KOPT-K1 (cell line): Measurements from ENCODE around the gene EFCAB6.

ENCODE experiments used
- H3K27ac ChIP-seq: fragments of 200-600 bp; sonication (generic); 2 replicates; pipeline ENCODE4 v1.5.1; 2016; ENCODE audit warnings: antibody characterized with exemption, mild to moderate bottlenecking, low read depth, low read length; ENCODE audit not compliant: poor library complexity, severe bottlenecking
- H3K36me3 ChIP-seq: fragments of 200-600 bp; sonication (generic); 2 replicates; pipeline ENCODE4 v1.5.1; 2017; ENCODE audit warnings: antibody characterized with exemption, mild to moderate bottlenecking, low read length, moderate library complexity; ENCODE audit not compliant: insufficient read depth
- H3K9me3 ChIP-seq: fragments of 200-600 bp; sonication (generic); 2 replicates; pipeline ENCODE4 v1.5.1; 2017; ENCODE audit warnings: antibody characterized with exemption, low read length, mild to moderate bottlenecking; ENCODE audit not compliant: insufficient read depth, poor library complexity, severe bottlenecking

The EFCAB6 gene

DNA sequence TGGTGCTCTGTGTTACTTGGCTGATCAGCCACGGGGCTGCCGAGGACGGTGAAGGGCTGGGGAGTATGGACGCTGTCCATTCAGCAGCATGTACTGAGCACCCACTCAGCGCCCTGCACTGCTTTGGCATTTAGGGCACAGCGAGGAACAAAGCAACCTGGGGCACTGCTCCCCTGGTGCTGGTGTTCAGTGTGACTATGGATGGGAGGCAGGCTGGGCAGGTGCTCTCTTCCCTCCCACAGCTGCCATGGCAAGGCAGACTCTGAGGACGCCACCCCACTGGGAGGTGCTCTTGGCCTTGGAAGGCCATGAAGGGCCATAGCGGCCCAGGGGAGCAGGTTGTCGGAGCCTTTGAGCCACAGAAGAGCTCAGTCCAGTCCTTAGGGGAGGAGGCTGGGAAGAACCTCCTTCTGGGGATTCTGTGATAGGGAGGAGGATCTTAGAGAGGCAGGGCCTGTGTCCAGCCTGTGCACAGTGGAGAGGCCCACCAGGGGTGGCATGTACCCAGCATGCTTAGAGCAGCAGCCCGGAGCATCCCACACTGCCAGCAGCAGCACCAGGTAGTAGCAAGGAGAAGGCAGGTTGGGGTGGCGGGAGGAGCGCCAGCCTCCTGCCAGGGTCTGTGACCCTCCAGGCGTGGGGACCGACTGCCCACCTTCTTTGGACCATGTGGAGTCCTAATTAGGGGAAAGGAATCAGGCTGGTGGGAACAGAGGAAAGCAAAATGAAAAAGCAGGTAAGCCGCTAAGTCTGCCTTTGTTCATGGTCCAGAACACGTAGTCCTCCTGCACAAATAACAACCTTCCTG lies 258.4 kb downstream of the EFCAB6 start:
- peaks cover 16% of the 10 kb centered on the region for H3K9me3 ChIP-seq
- no peaks in the 10 kb centered on the region for H3K36me3 ChIP-seq
- no peak overlapping the region for H3K27ac ChIP-seq

DNA sequence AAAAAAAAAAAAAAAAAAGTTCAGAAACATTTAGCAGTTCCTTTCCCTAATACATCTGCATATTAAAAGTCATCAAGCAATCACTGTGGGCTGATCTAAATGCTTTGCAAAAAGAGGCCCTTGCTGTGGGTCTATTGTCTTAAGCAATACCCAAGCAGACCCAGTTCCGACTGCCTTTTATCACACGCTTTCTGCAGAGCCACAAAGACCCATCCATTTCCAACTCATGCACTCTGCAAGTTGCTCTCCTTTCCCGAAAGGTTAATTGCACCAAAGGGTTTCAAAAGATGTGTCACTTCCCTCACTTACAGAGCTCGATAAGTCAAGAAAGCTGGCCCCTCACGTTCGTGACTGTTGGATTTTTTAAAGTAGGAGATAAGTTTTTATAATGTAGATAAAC lies 261.4 kb downstream of the EFCAB6 start:
- Histone ChIP-seq H3K27ac (no peak overlapping the region), H3K36me3 (no peaks in the 10 kb centered on the region), H3K9me3 (peaks cover 11% of the 10 kb centered on the region)

DNA sequence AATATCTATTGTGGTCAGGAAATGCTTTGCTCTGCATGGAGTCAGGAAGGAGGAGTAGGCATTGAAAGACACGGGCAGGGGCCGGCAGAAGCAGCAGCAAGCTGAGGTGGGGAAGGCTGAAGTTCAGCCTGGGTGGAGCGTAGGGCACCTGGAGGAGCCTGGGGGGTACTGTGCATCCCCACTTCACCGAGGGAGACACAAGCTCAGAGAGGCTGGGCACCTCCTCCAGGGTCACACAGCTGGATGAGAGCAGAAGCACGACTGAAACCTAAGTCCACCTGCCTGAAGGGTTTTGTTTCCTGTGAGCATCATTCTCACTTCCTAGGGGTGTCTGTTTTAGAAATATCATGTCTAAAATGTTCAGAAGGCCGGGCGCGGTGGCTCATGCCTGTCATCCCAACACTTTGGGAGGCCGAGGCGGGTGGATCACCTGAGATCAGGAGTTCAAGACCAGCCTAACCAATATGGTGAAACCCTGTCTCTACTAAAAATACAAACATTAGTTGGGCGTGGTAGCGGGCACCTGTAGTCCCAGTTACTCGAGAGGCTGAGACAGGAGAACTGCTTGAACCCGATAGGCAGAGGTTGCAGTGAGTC lies 262.0 kb downstream of the EFCAB6 start:
- no peak overlapping the region for H3K27ac ChIP-seq
- no peaks in the 10 kb centered on the region for H3K36me3 ChIP-seq
- peaks cover 11% of the 10 kb centered on the region for H3K9me3 ChIP-seq

DNA sequence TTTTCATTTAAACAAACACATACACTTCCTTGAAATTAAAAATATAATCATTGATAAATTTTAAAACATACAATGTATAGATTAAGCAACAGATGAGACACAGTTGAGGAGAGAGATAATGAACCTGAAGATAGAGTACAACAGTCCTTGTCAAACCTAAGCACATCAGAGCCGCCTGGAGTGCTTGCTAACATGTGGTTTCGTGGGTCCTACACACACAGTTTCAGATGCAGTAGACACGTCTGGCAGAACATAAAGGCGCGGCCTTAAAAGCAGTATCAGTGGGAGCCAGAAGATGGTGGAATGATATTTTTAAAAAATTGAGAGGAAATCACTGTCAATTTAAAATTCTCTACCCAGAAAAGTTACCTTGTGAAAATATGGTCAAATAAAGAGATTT lies 265.9 kb downstream of the EFCAB6 start:
- Histone ChIP-seq H3K36me3 (no peaks in the 10 kb centered on the region), H3K9me3 (no peaks in the 10 kb centered on the region)

DNA sequence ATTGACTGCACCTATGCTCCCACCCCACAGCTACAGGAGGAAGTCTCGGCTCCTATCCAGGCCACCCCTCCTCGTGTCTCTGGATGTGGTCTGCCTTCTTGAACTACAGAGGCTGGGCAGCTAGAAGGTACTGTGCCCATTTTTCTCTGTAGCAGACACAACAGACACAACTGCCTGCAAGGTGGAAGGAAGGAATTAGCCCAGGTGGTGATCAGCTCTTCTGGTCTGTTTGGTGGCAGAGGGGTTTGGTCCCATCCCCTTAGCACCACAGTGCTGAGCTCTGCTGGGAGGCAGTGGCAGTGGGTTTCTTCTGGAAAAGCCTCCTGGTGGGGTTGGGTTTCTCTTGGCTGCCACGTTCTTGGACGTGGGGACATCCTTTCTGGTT lies 267.8 kb downstream of the EFCAB6 start:
- Histone ChIP-seq H3K27ac (no peak overlapping the region), H3K36me3 (no peaks in the 10 kb centered on the region), H3K9me3 (no peaks in the 10 kb centered on the region)

More for the DNA sequence above, 265.9 kb downstream of the EFCAB6 start:
- no peak overlapping the region for H3K27ac ChIP-seq

DNA sequence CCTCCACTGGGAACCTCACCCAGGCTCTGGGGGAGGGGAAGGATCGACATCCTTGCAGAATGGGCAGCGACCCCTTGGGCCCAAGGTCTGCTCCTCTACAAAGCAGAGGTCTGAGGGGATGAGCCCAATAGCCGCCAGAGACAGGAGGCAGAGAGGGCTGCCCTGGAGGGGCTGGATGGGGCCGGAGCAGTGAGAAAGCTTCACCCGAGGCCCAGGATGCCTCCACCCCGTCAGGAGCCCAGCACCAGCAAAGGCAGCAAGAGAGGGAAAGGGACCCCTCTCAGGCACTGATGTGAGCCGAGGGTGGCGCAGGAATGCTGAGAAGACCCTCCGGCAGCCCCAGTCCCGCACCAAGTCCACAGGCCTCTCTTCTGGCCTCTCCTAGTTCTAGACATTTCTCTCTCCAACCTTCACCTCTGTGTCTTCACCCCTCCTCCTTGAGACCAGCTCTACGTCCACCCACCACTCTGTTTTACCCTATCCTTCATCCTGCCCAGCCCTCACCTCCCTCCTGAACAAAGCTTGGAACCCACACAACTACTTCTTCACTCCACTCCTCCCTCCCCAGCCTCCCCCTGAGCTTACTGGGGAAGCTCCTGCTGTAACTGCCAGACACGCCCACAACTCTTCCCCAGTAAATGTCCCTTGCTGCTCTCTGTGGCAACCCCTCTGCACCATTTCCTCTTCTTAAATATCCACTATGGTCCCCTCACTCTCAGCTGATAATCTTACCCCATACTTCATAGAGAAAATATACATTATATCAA lies 268.4 kb downstream of the EFCAB6 start:
- no peaks in the 10 kb centered on the region for H3K9me3 ChIP-seq
- no peak overlapping the region for H3K27ac ChIP-seq
- H3K36me3 ChIP-seq, result no peaks in the 10 kb centered on the region

DNA sequence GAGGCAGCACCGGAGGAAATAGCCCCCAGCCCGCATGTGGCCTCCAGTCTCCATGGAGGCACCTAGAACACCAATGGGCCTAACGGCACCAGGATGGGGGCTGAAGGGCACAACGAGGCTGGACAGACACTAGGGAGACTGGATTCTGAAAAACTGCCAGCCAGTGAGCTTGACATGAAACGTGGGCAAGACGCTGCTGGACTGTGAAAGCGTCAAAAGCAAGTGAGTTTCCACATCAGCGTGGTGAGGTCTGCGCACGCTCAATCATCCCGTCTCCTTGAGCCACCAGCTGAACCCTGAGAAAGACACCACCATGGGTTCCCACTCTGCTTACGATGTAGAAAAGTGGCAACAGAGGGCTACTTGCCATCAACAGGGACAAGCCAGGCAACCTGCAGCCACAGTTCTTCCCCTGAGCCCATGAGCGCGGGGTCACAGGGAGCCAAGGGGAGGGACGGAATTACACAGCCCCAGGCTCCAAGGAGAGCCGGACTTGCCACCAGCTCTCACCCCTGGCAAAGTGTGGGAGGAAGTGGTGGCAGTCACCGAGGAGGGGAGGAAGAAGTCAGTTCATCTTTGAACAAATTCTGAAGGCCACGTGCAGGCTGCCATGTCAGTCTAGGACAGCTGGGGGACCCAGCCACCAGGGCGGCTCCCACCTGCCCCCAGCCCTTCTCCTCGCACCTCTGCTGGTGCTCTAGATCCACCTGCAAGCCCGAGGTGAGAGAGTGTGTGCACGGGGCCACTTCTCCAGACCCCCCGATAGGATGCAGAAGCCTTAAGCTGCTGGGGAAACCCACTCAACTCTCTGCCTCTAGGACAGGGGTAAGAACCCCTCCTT lies 269.2 kb downstream of the EFCAB6 start:
- Histone ChIP-seq H3K9me3 (no peaks in the 10 kb centered on the region), H3K27ac (no peak overlapping the region), H3K36me3 (no peaks in the 10 kb centered on the region)

DNA sequence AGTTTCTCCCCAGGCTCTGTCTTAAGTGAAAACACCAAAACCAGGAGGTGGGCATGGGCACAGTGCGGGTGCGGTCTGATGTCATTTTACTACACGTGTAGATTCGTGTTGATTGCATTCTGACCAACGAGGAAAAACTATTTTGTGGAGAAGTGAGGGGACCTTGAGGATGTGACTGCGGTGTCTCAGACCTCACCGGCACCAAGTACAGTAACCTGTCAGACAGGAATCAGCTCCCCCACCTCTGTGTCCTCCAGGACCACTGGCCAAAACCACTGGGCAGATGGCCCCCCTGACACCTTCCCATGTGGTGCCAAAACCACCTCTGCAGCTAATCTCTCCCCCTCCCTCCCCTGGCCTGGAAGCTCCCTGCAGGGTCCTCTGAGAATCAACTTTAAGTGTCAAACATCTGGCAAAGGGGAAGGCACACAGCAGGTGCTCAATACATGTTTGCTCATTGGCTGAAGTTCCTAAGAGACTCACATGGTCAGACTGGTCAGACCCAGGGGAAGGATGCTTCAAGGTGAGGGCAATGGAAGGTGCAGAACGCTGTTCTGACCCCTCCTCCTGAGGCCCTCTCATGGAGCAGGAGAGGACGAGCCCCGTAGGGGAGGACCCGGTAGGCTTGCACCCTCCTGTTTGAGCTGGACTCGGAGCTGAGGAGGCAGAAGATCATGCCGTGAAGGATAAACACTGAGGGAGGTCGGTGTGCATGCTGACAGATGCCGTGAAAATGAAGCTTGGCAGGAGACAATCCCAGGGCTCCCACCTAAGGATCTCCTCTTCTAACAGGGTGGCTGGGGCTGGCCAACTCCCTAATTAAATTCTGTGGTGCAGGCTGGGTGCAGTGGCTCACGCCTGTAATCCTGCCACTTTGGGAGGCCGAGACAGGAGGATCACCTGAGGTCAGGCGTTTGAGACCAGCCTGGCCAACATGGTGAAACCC lies 270.4 kb downstream of the EFCAB6 start:
- no peaks in the 10 kb centered on the region for H3K9me3 ChIP-seq
- H3K36me3 ChIP-seq, result no peaks in the 10 kb centered on the region
- H3K27ac ChIP-seq, result no peak overlapping the region

DNA sequence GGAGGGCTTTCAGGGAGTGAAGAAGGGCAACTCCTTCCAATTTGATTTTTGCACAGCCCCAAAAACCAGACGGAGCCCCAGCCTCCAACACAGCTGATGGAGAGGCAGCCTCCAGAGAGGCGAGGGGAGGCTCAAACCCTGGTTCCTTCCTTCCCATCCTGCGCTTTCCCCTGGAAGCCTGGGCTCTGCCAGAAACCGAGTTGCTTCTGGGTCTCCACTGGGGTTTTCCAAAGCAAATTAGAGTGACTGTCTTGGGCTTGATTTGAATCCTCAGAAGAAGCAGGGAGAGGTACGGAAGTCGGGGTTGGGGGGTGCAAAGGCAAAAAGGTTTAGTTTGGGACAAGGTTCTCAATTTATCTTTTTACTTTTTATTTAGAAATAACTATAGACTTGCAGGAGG lies 271.1 kb downstream of the EFCAB6 start:
- no peaks in the 10 kb centered on the region for H3K36me3 ChIP-seq
- H3K27ac ChIP-seq, result no peak overlapping the region
- H3K9me3 ChIP-seq, result no peaks in the 10 kb centered on the region

DNA sequence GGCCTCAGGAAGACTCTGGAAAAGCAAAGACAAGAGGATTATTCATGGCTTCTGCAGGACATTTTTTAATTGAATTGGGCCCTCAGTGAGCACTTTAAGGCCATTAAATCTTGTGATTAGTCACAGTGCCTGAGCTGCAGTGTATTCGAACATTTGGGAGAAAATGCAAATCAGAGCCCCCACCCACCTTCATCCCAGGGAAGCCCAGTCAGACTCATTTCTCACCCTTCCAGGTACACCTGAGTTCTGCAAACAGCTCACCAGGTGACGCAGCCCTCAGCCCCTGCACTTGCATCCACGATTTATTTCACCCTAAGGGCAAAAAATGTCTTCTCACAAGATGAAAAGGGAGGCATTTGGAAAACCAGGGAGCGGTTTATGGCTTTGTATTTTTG lies 271.6 kb downstream of the EFCAB6 start:
- no peaks in the 10 kb centered on the region for H3K36me3 ChIP-seq
- H3K27ac ChIP-seq, result no peak overlapping the region
- H3K9me3 ChIP-seq, result no peaks in the 10 kb centered on the region

DNA sequence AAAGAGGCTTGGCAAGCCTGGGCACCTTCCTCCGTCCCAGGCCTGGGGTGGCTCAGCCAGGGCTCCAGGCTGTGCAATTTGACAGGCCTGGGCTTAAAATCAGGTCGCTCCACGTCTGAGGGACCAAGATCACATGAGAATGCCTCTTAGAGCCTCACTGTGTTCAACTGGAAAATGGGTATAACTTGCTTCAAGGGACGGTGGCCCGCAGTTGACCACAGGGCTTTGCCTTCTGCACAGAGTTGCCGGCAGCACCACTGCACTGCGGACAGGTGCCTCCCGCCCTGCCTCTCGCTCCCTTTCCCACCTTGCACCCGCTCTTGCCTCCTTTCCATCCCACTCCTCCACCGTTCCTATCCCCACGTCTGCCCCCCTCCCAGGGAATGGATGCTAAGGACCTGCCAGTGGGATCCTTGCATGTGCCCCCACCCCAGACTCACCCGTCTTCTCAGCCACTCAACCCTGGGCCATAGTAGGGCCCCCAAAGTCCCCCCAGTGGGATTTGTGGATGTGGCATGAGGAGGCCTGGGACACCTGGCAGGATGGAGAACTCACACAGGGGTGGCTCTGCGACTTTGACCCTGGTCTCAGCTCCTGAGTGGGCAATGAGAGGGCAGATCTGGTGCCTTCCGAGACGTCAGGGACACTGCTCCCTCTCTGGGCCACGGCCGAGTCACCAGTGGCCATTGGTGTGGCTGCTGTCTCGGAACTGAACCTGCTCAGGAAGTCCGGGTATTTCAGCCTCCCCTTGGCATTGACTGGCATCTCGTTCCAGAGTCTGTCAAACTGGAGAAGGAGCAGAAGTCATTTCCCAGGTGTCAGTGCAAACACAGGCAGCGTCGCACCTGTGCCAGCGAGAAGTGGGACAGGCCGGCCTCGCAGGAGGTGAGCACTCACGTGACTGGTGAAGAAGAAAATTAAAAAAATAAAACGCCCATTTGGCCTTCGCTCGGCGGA lies 272.3 kb downstream of the EFCAB6 start:
- Histone ChIP-seq H3K27ac (no peak overlapping the region), H3K36me3 (no peaks in the 10 kb centered on the region), H3K9me3 (no peaks in the 10 kb centered on the region)

DNA sequence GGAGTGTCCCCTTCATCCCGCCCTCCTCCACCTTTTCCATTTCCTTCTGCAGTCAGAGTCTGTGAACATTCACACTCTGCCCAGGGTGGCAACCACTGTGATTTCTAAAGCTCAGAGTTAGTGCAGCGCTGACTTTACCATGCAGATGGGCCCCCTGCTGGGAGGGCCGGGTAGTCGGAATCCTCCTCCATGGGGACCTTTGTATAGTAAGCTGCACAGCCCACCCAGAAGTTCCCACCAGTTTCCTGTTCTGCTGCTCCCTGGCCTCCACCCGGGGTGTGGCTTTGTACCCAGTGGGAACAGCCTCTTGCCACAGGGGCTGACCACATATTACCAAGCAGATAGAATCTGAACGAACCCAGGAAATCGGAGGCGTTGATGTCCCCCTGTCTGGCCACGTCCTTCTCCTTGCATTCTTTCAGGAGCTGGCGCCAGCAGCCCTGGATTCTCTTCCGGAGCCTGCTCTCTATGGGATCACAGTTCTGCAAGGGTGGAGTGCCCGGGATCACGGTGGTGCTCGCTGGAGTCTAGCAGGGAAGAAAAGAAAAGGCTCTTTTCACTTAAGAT lies 275.0 kb downstream of the EFCAB6 start:
- no peaks in the 10 kb centered on the region for H3K36me3 ChIP-seq
- no peak overlapping the region for H3K27ac ChIP-seq

DNA sequence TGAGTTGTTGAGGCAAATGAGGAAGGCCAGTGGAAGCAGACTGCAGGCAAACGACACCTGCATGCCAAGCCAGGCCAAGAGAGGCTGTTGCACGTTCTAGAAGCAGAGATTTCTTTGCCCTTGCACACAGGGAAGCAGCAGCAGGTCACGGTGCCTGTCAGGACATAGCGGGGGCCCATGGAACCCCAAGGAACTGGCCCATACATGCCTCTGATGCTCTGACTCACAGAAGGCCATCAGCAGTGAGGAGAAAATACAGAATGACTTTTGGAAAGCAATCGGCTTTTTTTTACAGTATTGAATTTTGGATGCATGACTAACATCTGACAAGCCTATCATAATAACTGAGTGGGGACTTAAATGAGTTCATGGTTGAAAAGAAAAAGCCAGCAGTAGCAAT lies 276.4 kb downstream of the EFCAB6 start:
- Histone ChIP-seq H3K9me3 (no peaks in the 10 kb centered on the region), H3K27ac (no peak overlapping the region), H3K36me3 (no peaks in the 10 kb centered on the region)

More for the DNA sequence above, 275.0 kb downstream of the EFCAB6 start:
- no peaks in the 10 kb centered on the region for H3K9me3 ChIP-seq
